Cardiac muscle cell (in vitro differentiated cells and primary cell): ENCODE data around the gene SLC12A7. TPM values are rescaled to one million over a fixed set of nuclear protein-coding genes. Genes with fewer than 3 reads are reported as not detected.
"Not testable (repeated sequence)": the region's sequence is repeated elsewhere in the genome, so short reads cannot be mapped to it uniquely, and the experiment has no call there.

Source experiments
- DNase-seq, 2 donors: peaks; one replicate each; pipeline versions ENCODE4 v3.0.0 to v3.0.0-alpha.2; 2010 to 2017; ENCODE audit warnings: low read depth in 1 of 2, low spot score in 1 of 2
- H3K27ac ChIP-seq: fragments of 200-600 bp; sonication (generic); 2 replicates; pipeline ENCODE4 v1.5.1; 2016
- H3K27me3 ChIP-seq: fragments of 200-600 bp; sonication (generic); 2 replicates; pipeline ENCODE4 v1.6.0; 2016; ENCODE audit warnings: control low read depth
- H3K36me3 ChIP-seq: fragments of 200-600 bp; sonication (generic); 2 replicates; pipeline ENCODE4 v1.5.1; 2016; ENCODE audit warnings: control low read depth
- H3K4me1 ChIP-seq: fragments of 200-600 bp; sonication (generic); 2 replicates; pipeline ENCODE4 v1.8.1; 2017; ENCODE audit warnings: low read depth, mild to moderate bottlenecking, mixed run types
- H3K4me3 ChIP-seq: fragments of 200-600 bp; sonication (generic); 2 replicates; pipeline ENCODE4 v1.5.1; 2016; ENCODE audit warnings: mild to moderate bottlenecking
- H3K9me3 ChIP-seq: fragments of 200-600 bp; sonication (generic); 2 replicates; pipeline ENCODE4 v1.5.1; 2017; ENCODE audit warnings: low read depth, mild to moderate bottlenecking, control low read depth
- CTCF ChIP-seq: IDR thresholded peaks from 2 replicates; pipeline ENCODE4 v1.5.1; 2012; ENCODE audit warnings: low read depth, mild to moderate bottlenecking, low read length
- polyA plus RNA-seq: library from polyadenylated mRNA; unstranded; fragments of >200 nt; fragmentation: Nextera tagmentation; extraction: Ambion mirVana; gene quantifications from 2 replicates; pipeline ENCODE4 v1.2.1, GENCODE V29; 2016
- total RNA-seq: library from RNA; depleted of rRNA; stranded (reverse); fragments of >200 nt; gene quantifications from 2 replicates; pipeline ENCODE4 v1.2.3, GENCODE V29; 2016

The SLC12A7 gene
- total and polyA plus RNA-seq, 2 experiments from 2014 or later: 14.1 to 29.9 TPM

- no peak for TF ChIP-seq CTCF
- peak overlapping the region; percentile 74 for H3K27ac ChIP-seq
- no peaks in the 10 kb centered on the region for H3K9me3 ChIP-seq
- H3K4me3 ChIP-seq: no peak overlapping the region
- H3K27me3 ChIP-seq: no peaks in the 10 kb centered on the region
- no peaks in the 10 kb centered on the region for H3K36me3 ChIP-seq
- H3K4me1 ChIP-seq: peaks cover 47% of the 10 kb centered on the region
- peak in 1 of 2 donors; percentile 59 for DNase-seq
Observed at GRCh38 chr5:1099926-1100663, 11.8 kb downstream of the SLC12A7 start.

GRCh38 chr5:1098986-1099597 lies 12.8 kb downstream of the SLC12A7 start:
- peak overlapping the region; percentile 74 for H3K27ac ChIP-seq
- no peak overlapping the region for H3K4me3 ChIP-seq
- H3K36me3 ChIP-seq: no peaks in the 10 kb centered on the region
- no peaks in the 10 kb centered on the region for H3K9me3 ChIP-seq
- H3K4me1 ChIP-seq: peaks cover 51% of the 10 kb centered on the region
- no peak for TF ChIP-seq CTCF
- H3K27me3 ChIP-seq: no peaks in the 10 kb centered on the region
- no peak for DNase-seq

- H3K36me3 ChIP-seq, DNase-seq, H3K9me3 ChIP-seq, H3K27ac ChIP-seq, H3K4me3 ChIP-seq, H3K27me3 ChIP-seq: not testable (repeated sequence)
- H3K4me1 ChIP-seq: peaks cover 49% of the 10 kb centered on the region
Observed at GRCh38 chr5:1097988-1098385, 13.9 kb downstream of the SLC12A7 start.

GRCh38 chr5:1097381-1097987 lies 14.4 kb downstream of the SLC12A7 start:
- Histone ChIP-seq H3K9me3 (no peaks in the 10 kb centered on the region), H3K4me3 (no peak overlapping the region), H3K36me3 (peaks cover 3% of the 10 kb centered on the region), H3K27me3 (no peaks in the 10 kb centered on the region), H3K27ac (no peak overlapping the region), H3K4me1 (peaks cover 45% of the 10 kb centered on the region)
- DNase-seq: no peak
- no peak for TF ChIP-seq CTCF

- Histone ChIP-seq H3K36me3 (peaks cover 3% of the 10 kb centered on the region), H3K4me3 (no peak overlapping the region), H3K9me3 (no peaks in the 10 kb centered on the region), H3K4me1 (peaks cover 39% of the 10 kb centered on the region), H3K27ac (no peak overlapping the region), H3K27me3 (no peaks in the 10 kb centered on the region)
- TF ChIP-seq CTCF: no peak
- DNase-seq: no peak
Observed at GRCh38 chr5:1096838-1097237, 15.0 kb downstream of the SLC12A7 start.

- no peak overlapping the region for H3K27ac ChIP-seq
- H3K4me1 ChIP-seq: peaks cover 30% of the 10 kb centered on the region
- no peaks in the 10 kb centered on the region for H3K9me3 ChIP-seq
- H3K4me3 ChIP-seq: no peak overlapping the region
- H3K27me3 ChIP-seq: no peaks in the 10 kb centered on the region
- no peak for TF ChIP-seq CTCF
- no peak for DNase-seq
- peaks cover 3% of the 10 kb centered on the region for H3K36me3 ChIP-seq
Observed at GRCh38 chr5:1095990-1096363, 15.9 kb downstream of the SLC12A7 start.
